ENCODE results near the gene TMF1.

DNA sequence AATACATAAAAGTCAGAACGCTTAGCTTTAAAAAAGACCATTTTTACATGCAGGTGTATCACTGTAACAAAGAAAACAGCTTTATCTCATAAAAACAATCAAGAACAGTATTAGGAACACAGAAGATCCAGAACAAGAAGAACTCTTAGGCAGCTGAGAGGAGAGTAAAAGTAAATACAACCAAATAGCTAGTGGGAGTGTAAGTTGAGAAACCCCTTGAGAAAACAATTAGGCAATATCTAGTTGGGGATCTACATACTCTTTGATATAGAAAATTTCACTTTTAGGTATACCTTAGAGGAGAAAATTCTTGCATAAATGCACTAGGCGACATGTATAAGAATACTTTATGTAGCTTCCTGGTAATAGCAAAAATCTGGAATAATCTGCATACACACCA is 7.5 kb downstream of the TMF1 start:
- TF ChIP-seq, protein P1, sequence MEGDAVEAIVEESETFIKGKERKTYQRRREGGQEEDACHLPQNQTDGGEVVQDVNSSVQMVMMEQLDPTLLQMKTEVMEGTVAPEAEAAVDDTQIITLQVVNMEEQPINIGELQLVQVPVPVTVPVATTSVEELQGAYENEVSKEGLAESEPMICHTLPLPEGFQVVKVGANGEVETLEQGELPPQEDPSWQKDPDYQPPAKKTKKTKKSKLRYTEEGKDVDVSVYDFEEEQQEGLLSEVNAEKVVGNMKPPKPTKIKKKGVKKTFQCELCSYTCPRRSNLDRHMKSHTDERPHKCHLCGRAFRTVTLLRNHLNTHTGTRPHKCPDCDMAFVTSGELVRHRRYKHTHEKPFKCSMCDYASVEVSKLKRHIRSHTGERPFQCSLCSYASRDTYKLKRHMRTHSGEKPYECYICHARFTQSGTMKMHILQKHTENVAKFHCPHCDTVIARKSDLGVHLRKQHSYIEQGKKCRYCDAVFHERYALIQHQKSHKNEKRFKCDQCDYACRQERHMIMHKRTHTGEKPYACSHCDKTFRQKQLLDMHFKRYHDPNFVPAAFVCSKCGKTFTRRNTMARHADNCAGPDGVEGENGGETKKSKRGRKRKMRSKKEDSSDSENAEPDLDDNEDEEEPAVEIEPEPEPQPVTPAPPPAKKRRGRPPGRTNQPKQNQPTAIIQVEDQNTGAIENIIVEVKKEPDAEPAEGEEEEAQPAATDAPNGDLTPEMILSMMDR (IDR thresholded peaks at IDR 0.05) = no peak
- TF ChIP-seq, protein P2, sequence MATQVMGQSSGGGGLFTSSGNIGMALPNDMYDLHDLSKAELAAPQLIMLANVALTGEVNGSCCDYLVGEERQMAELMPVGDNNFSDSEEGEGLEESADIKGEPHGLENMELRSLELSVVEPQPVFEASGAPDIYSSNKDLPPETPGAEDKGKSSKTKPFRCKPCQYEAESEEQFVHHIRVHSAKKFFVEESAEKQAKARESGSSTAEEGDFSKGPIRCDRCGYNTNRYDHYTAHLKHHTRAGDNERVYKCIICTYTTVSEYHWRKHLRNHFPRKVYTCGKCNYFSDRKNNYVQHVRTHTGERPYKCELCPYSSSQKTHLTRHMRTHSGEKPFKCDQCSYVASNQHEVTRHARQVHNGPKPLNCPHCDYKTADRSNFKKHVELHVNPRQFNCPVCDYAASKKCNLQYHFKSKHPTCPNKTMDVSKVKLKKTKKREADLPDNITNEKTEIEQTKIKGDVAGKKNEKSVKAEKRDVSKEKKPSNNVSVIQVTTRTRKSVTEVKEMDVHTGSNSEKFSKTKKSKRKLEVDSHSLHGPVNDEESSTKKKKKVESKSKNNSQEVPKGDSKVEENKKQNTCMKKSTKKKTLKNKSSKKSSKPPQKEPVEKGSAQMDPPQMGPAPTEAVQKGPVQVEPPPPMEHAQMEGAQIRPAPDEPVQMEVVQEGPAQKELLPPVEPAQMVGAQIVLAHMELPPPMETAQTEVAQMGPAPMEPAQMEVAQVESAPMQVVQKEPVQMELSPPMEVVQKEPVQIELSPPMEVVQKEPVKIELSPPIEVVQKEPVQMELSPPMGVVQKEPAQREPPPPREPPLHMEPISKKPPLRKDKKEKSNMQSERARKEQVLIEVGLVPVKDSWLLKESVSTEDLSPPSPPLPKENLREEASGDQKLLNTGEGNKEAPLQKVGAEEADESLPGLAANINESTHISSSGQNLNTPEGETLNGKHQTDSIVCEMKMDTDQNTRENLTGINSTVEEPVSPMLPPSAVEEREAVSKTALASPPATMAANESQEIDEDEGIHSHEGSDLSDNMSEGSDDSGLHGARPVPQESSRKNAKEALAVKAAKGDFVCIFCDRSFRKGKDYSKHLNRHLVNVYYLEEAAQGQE (IDR thresholded peaks at IDR 0.05; ENCODE audit: insufficient read depth in 1 of 2, low read depth in 2 of 2, low read length in 1 of 2) = no peak
- no peak for TF ChIP-seq SIN3A (IDR thresholded peaks at IDR 0.05; ENCODE audit: borderline replicate concordance, insufficient read depth, low read depth, low read length)
- TF ChIP-seq POLR2AphosphoS5 (IDR thresholded peaks at IDR 0.05; ENCODE audit: low read depth, low read length) = no peak
- TF ChIP-seq TCF7L2 (IDR thresholded peaks at IDR 0.05; ENCODE audit: low read depth, low read length) = no peak
